OCI-LY3 (cell line): ENCODE results near the gene ALDOA.

Experiments
- CTCF ChIP-seq: fragments of 200-600, 300-600 bp; sonication (generic); IDR thresholded peaks from 2 replicates; pipeline ENCODE4 v1.5.1; 2014; ENCODE audit warnings: antibody characterized with exemption, low read length, low read depth
- EZH2phosphoT487 ChIP-seq: fragments of 200-600 bp; shearing (Covaris generic); IDR thresholded peaks from 2 replicates; pipeline ENCODE4 v1.6.1; 2018; ENCODE audit warnings: antibody characterized with exemption, mixed run types, low read depth

GRCh38 chr16:30046588-30046987, 19.0 kb upstream of the ALDOA start:
- TF ChIP-seq CTCF (no peak), EZH2phosphoT487 (no peak)
